Epidermal melanocyte (primary cell): ENCODE results near the gene SPTSSA.

Experiments
- DNase-seq: peaks from one replicate; pipeline ENCODE4 v3.0.0; 2011; ENCODE audit warnings: low spot score; ENCODE audit not compliant: insufficient read length

SPTSSA gene

GRCh38 chr14:34472706-34473279, 10.8 kb upstream of the SPTSSA start:
- DNase-seq: no peak

GRCh38 chr14:34470319-34470718, 8.3 kb upstream of the SPTSSA start:
- no peak for DNase-seq

- no peak for DNase-seq
These were observed 4.7 kb upstream of the SPTSSA start for GRCh38 chr14:34466691-34467090.

GRCh38 chr14:34465069-34465859, 3.2 kb upstream of the SPTSSA start:
- DNase-seq: no peak

GRCh38 chr14:34463598-34463961, 1.5 kb upstream of the SPTSSA start:
- DNase-seq: no peak

GRCh38 chr14:34461334-34462131, 507 bp downstream of the SPTSSA start:
- DNase-seq: no peak

- no peak for DNase-seq
These were observed 1.2 kb downstream of the SPTSSA start for GRCh38 chr14:34460841-34461240.

- no peak for DNase-seq
These were observed 1.7 kb downstream of the SPTSSA start for GRCh38 chr14:34460295-34460694.

GRCh38 chr14:34457186-34457585, 4.9 kb downstream of the SPTSSA start:
- no peak for DNase-seq

GRCh38 chr14:34453226-34453625, 8.8 kb downstream of the SPTSSA start:
- no peak for DNase-seq

GRCh38 chr14:34452258-34452822, 9.7 kb downstream of the SPTSSA start:
- no peak for DNase-seq

- no peak for DNase-seq
These were observed 11.1 kb downstream of the SPTSSA start for GRCh38 chr14:34450958-34451357.

- no peak for DNase-seq
These were observed 11.5 kb downstream of the SPTSSA start for GRCh38 chr14:34450542-34450915.

- DNase-seq: no peak
These were observed 12.1 kb downstream of the SPTSSA start for GRCh38 chr14:34449819-34450541.

GRCh38 chr14:34439090-34439489, 22.9 kb downstream of the SPTSSA start:
- no peak for DNase-seq

- DNase-seq: no peak
These were observed 23.6 kb downstream of the SPTSSA start for GRCh38 chr14:34438438-34438837.

GRCh38 chr14:34437729-34438080, 24.3 kb downstream of the SPTSSA start:
- DNase-seq: no peak

GRCh38 chr14:34436960-34437728, 24.9 kb downstream of the SPTSSA start:
- DNase-seq: no peak

GRCh38 chr14:34436118-34436905, 25.7 kb downstream of the SPTSSA start:
- no peak for DNase-seq

- DNase-seq: no peak
These were observed 28.1 kb downstream of the SPTSSA start for GRCh38 chr14:34433957-34434356.
